Measurements from ENCODE around the gene NAT16.
A peak's percentile ranks its signal among the peaks of the same experiment; 100 is the strongest.
"Not testable (repeated sequence)": the region's sequence is repeated elsewhere in the genome, so short reads cannot be mapped to it uniquely, and the experiment has no call there.

NAT16 gene

DNA sequence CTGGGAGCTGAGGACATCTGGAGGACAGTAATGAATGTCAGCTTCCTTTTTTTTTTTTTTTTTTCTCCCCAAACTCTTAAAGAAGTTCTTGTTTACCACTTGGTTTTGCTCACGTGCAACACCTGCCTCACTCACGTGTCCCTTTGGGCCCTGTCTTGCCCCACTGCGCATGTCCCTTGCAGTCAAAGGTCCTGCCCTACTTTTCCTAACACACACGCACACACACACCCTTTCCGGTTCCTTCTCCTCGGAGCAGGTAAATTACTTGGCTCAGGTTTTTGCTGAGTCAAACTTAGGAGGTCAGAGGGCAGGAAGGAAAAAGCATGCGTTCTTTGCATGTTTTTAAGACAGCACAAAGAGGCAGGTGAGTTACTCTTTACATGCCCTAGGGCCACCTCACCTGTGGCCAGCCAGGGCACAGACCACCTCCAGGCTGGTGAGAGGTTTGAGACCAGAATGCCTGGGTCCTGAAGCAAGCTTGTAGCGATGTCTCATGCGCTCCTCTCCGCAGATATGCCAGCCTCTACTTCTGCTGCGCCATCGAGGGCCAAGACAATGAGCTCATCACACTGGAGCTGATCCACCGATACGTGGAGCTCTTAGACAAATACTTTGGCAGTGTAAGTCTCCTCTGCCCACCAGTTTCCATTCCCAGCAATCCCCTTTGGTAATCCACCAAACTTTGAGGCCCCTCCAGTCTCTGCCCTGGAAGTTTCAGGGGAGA, 23.1 kb downstream of the NAT16 start:
- no peak for DNase-seq

DNA sequence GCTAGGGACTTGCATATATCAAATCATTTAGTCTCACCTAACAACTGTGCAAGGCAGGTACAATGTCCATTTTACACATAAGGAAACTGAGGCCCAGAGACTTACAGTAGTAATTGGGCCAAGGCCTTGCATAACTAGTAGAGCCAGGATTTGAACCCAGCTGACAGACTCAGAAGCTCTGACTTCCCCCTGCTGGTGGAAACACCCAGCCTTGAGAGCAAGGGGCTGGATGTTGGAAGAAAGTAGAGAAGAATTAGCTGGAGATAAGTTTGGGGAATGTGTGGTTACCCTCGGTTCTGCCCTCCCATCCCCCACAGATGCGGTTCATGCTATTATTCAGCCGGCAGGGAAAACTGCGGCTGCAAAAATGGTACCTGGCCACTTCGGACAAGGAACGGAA, 23.8 kb downstream of the NAT16 start:
- no peak for DNase-seq

DNA sequence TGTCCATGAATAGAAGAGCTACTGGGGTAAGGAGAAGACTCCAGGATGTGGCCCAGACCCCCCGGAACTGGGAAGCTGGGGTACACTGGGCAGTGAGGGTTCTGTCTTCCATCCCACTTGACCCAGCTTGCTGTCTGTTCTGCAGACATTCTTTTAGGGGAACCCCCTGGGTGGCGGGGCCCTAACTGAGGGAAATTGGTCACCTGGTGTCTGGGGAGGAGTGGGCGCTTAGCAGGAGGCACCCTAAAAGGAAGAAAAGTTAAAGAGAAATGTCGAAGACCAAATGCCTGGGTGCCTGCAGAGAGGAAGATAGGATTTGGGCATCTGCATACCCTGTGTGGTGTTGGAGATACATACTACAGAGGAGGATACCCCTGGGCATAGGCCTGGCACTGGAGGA, 24.8 kb downstream of the NAT16 start:
- no peak for DNase-seq

DNA sequence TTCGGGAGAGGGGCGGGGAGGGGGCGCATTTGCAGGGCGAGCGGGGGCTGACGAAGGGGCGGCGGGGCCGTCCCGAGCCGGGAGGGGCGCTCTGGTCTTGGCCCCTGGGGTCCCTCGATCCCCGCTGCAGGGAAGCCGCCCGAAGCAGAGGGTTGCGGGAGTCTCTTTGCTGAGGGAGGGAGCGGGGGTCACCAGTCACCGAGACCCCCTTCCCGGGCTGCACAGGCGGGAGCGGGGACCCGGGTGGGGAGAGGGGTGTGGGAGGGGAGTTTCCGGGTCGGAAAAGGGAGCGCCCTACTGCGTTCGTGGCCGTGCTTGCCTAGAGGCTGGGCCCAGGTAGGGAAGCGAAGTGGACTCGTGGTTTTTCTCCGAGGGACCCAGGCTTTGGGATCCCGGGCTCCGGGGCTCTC, 25.4 kb downstream of the NAT16 start:
- DNase-seq, result no peak

DNA sequence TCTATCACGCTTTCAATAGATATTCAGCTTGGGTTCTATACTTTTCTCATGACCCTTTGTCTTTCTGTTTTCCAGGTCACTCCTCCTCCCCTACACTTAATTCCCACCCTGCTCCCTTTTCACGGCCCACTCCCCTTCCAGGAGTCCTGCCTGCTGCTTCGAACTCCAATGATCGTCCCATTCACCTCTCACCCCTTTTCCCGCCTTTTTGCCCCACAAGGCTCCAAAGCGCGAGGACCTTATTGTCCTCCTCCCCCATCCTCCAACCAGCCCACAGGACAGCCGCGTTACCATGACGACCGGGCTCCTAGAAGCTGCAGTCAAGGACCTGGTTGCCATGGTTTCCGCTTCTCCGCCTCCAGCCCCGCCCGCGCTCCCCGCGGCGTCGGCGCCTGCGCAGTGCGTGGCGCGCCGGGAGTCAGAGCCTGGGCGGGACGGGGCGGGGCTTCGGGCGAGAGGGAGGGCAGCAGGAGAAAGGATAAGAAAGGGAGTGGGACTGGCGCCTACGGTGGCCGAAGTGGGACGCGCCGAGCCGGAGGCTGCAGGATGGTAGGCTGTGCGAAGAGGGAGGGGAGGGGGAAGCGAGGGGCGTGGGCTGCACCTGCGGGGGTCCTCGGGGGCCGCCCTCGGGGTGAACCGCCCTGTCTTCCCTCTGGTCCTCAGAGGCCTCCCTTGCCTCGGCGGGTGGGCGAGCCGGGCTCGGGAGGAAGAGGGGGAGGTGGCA, 26.0 kb downstream of the NAT16 start, which contains the start of gene AP1S1:
Gene AP1S1 (plus strand): TSS at position 508 of the 724 bp plus-strand sequence. CDS start 39 bp downstream, at position 547.
- DNase-seq, result peak; percentile 96

DNA sequence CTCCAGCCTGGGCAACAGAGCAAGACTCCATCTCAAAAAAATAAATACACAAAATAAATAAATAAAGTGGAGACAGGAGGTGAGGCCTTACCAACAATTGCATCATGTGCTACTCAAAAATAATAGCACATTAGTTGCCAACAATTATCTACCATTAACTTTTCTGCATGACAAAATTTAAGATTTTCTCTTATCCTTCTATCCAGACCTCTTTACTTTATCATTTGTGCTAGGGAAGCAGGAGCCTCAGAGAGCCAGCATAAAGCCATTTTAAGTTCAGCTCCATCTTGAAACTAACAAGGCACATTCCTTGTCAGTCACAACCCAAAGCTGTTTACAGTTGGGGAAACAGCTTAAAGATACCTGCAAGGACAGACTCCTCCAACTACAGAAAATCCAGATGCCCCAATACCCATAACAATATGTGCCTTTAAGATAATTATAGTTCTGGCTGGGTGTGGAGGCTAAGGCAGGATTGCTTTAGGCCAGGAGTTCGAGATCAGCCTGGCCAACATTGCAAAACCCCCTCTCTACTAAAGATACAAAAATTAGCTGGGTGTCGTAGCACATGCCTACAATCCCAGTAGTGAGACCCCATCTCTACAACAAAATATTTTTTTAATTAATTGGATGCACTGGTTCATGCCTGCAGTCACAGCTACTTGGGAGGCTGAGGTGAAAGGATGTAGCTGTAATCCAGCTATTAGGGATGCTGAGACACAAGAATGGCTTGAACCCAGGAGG, 28.0 kb downstream of the NAT16 start:
- DNase-seq, result no peak

DNA sequence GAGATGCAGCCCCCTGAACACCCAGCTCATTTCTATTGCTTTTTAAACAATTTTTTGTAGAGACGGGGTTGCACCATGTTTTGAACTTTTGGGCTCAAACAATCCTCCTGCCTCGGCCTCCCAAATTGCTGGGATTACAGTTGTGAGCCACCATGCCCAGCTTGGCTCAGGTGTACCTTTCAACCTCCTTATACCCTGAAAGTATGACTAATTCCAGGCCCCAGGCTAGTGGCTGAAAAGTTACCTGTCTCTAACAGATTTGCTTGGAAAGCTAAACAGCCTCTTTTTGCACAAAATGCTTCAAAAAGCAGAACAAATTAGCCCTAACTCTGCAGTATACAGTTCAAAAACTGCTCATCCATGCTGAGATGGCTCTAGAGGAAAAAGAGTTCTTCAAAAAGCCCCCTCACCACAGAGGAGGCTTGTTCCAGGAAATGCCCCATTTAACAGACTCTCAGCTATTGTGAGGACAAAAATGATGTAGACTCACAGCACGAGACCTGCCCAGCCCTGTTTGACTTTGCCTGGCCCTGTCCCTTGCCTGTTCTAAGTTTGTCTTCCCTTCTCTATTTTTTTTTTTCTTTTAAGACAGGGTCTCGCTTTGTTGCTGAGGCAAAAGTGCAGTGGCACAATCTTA, 39.2 kb downstream of the NAT16 start:
- DNase-seq, result no peak

DNA sequence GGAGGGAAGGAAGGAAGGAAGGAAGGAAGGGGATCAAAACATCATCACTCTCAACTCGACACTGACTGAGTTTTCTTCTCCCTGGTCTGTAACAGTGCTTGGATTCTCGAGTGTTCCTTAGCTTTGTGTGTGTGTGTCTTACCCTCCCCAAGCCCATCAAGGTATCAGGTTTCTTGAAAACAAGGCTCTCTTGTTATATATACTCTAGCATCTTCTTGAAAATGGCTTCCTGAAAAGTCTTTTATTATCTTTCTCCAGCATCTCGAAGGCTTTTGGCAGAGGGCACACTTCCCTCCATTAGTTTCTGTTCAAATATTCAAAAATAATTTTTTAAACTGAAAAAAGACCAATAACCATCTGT, 39.8 kb downstream of the NAT16 start:
- DNase-seq, result no peak

DNA sequence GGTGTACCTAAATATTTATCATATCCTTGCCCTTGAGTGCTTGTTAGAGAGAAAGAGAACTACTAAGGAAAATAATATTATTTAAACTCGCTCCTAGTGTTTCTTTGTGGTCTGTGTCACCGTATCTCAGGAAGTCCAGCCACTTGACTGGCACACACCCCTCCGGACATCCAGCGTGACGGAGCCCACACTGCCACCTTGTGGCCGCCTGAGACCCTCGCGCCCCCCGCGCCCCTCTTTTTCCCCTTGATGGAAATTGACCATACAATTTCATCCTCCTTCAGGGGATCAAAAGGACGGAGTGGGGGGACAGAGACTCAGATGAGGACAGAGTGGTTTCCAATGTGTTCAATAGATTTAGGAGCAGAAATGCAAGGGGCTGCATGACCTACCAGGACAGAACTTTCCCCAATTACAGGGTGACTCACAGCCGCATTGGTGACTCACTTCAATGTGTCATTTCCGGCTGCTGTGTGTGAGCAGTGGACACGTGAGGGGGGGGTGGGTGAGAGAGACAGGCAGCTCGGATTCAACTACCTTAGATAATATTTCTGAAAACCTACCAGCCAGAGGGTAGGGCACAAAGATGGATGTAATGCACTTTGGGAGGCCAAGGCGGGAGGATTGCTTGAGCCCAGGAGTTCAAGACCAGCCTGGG, 41.8 kb downstream of the NAT16 start:
- peak; percentile 85 for DNase-seq

DNA sequence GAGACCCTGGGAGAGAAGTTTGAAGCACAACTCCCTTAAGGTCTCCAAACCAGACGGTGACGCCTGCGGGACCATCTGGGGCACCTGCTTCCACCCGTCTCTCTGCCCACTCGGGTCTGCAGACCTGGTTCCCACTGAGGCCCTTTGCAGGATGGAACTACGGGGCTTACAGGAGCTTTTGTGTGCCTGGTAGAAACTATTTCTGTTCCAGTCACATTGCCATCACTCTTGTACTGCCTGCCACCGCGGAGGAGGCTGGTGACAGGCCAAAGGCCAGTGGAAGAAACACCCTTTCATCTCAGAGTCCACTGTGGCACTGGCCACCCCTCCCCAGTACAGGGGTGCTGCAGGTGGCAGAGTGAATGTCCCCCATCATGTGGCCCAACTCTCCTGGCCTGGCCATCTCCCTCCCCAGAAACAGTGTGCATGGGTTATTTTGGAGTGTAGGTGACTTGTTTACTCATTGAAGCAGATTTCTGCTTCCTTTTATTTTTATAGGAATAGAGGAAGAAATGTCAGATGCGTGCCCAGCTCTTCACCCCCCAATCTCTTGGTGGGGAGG, 42.4 kb downstream of the NAT16 start:
- DNase-seq, result no peak

DNA sequence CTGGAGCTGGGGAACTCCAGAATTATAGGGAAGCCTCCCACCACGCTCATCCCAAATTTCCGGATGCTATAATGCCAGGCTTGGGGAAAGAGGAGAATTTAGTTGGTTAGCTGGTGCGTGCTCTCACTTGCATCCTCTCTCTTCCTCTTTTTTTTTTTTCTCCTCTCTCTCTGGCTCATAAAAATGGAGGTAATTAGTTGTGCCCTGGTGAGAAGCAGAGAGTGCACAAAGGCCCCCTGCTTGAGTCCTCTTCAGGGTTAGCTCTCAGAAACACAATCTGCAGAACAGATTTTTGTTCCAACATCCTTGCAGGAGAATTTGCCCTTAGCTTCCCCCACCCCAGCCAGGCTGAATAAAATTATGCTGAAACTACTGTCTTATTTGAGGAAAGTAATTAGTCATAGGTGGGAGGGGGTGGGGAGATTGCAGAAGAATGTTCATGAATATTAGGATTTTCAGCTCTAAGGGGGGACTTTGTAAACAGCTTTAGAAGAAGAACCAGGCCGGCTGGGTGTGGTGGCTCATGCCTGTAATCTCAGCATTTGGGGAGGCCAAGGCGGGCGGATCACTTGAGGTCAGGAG, 45.6 kb downstream of the NAT16 start:
- DNase-seq, result no peak

DNA sequence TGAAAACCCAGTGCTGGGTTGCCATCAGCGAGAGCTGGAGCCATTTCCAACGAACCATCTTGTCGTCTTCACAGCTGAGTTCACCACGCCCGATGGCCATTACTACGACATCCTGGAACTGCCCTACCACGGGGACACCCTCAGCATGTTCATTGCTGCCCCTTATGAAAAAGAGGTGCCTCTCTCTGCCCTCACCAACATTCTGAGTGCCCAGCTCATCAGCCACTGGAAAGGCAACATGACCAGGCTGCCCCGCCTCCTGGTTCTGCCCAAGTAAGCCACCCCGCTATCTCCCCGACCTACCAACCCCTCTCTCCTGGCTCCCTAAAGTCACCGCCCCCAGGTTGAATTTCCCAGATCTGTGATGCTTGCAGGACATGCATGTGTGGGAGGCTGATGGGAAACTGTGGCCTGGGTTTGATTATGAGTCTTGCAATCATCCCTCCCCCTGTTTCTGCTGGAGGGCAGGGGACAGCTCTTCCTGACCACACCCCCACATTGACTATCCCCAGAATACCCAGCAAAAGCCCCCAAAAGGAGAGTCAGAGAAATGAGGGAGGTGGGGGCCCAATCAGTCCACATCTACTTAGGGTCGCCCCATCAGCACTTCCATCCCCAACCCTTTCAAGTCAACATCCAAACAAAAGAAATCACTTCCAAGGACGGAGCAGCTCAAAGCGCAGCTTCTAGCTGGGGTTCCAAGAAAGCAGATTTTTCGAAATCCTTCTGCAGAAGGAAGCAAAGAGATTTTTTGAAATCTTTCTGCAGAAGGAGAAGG, 46.3 kb downstream of the NAT16 start:
- no peak for DNase-seq

DNA sequence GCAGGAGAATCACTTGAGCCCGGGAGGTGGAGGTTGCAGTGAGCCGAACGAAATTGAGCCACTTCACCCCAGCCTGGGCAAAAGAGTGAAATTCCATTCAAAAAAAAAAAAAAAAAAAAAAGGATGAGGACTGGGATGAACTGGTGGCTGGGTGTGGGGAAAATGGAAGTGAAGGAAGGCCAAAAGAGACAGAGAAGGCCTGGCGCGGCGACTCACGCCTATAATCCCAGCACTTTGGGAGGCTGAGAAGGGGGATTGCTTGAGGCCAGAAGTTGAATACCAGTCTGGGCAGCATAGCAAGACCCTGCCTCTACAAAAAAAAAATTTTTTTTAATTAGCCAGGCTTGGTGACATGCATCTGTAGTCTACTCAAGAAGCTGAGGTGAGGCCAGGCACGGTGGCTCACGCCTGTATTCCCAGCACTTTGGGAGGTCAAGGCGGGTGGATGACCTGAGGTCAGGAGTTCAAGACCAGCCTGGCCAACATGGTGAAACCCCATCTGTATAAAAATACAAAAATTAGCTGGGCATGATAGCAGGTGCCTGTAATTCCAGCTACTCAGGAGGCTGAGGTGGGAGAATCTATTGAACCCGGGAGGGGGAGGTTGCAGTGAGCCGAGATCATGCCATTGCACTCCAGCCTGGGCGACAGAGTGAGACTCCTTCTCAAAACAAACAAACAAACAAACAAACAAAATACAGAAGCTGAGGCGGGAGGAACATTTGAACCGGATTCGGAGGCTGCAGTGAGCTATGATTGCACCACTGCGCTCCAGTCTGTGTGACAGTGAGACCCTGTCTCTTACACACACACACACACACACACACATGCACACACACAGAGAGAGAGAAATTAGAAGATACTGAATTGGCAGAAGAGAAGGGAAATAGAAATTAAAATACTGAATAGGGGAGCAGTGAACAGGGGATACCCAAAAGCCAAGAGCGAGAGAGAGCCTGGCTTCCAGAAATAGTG, 47.2 kb downstream of the NAT16 start:
- DNase-seq, result not testable (repeated sequence)

DNA sequence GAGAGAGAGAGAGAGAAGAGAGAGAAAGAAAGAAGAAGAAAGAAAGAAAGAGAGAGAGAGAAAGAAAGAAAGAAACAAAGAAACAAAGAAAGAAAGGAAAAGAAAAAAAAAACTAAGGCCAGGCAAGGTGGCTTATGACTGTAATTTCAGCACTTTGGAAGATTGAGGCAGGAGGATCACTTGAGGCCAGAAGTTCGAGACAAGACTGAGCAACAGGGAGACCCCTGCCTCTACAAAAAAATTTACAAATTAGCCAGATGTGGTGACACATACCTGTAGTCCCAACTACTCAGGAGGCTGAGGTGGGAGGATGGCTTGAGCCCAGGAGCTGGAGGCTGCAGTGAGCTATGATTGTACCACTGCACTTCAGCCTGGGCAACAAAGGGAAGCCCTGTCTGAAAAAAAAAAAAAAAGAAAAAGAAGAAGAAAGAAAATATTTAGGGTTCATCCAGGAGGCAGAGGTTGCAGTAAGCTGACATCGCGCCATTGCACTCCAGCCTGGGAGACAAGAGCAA, 50.4 kb downstream of the NAT16 start:
- no peak for DNase-seq

DNA sequence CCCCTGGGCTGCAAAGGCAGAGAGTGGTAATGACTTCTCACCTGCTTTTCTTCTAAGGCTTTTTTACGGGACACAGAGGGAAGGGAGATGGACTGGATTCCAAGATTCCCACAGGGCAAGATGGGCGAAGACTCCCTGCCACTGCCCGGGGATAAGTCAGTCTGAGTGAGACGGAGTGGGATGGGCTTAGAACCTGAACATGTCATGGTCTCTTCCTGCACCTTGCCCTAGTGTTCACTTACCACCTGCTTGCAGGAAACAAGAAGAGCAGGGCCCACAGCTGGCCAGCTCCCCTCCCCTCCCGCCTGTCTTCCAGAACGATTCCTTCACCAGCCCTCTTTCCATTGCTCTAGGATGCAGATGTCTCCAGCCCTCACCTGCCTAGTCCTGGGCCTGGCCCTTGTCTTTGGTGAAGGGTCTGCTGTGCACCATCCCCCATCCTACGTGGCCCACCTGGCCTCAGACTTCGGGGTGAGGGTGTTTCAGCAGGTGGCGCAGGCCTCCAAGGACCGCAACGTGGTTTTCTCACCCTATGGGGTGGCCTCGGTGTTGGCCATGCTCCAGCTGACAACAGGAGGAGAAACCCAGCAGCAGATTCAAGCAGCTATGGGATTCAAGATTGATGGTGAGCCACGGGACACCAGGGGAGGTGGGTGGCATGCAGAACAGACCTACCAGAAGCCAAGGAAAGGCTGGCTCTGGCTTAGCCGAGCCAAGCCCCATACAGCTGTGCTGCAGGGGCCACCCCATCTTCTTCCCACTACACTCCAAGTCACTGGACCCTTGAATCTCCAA, 51.9 kb downstream of the NAT16 start:
- DNase-seq, result no peak

DNA sequence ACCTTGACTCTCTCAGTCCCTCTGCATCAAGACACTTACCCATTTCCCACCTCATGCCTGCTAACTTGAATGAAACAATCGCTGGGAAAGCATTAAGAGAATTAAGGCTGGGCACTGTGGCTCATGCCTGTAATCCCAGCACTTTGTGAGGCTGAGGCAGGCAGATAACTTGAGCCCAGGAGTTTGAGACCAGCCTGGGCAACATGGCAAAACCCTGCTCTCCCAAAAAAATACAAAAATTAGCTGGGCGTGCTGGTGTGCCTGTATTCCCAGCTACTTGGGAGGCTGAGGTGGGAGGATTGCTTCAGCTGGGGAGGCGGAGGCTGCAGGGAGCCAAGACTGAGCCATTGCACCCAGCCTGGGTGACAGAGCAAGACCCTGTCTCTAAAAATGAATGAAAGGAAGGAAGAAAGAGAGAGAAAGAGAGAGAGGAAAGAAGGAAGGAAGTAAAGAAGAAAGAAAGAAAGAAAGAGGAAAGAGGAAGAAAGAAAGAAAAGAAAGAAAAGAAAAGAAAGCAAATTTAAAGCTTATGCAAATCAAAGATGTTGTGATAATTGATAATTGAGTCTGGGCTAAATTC, 52.5 kb downstream of the NAT16 start:
- no peak for DNase-seq

DNA sequence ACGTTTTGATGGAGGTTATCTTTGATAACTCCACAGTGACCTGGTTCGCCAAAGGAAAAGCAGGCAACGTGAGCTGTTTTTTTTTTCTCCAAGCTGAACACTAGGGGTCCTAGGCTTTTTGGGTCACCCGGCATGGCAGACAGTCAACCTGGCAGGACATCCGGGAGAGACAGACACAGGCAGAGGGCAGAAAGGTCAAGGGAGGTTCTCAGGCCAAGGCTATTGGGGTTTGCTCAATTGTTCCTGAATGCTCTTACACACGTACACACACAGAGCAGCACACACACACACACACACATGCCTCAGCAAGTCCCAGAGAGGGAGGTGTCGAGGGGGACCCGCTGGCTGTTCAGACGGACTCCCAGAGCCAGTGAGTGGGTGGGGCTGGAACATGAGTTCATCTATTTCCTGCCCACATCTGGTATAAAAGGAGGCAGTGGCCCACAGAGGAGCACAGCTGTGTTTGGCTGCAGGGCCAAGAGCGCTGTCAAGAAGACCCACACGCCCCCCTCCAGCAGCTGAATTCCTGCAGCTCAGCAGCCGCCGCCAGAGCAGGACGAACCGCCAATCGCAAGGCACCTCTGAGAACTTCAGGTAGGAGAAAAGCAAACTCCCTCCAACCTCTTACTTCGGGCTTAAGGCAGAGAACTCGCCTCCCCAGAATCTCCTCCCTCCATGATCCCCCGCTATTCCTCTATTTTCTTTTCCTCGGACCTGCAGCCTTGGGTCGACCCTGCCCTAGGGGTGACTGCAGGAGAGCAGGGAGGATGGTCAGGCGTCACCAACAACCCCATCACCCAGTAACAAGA, 53.2 kb downstream of the NAT16 start, which contains the start of gene SERPINE1:
Gene SERPINE1 (plus strand): TSS at position 454 of the 809 bp plus-strand sequence. CDS start 1,290 bp downstream, outside the sequence.
- peak; percentile 71 for DNase-seq
